Mesothelial cell of epicardium (in vitro differentiated cells): ENCODE measurements around the gene DOHH. TPM values are rescaled to one million over a fixed set of nuclear protein-coding genes. Genes with fewer than 3 reads are reported as not detected.
A peak's percentile ranks its signal among the peaks of the same experiment; 100 is the strongest.
"Not testable (repeated sequence)": the region's sequence is repeated elsewhere in the genome, so short reads cannot be mapped to it uniquely, and the experiment has no call there.

Experiments
- DNase-seq, 2 experiments: peaks; one replicate each; pipeline ENCODE4 v3.0.0; 2021; ENCODE audit warnings: low spot score in 2 of 2; ENCODE audit not compliant: unreplicated experiment in 2 of 2
- H3K27ac Mint-ChIP-seq: 2 replicates; pipeline ENCODE4 v1.8.0; 2021; ENCODE audit warnings: mixed read lengths
- H3K27me3 Mint-ChIP-seq: 2 replicates; pipeline ENCODE4 v1.8.0; 2021; ENCODE audit warnings: low read depth, mixed read lengths
- H3K36me3 Mint-ChIP-seq: 2 replicates; pipeline ENCODE4 v1.8.0; 2021; ENCODE audit warnings: mixed read lengths
- H3K4me1 Mint-ChIP-seq: 2 replicates; pipeline ENCODE4 v1.8.0; 2021; ENCODE audit warnings: mixed read lengths
- H3K4me3 Mint-ChIP-seq: 2 replicates; pipeline ENCODE4 v1.8.0; 2021; ENCODE audit warnings: mild to moderate bottlenecking, moderate library complexity, mixed read lengths
- H3K9me3 Mint-ChIP-seq: 2 replicates; pipeline ENCODE4 v1.8.0; 2021; ENCODE audit warnings: mixed read lengths
- total RNA-seq: library from RNA; stranded (reverse); gene quantifications from 3 replicates; pipeline ENCODE4 v1.2.1, GENCODE V29; 2021
- TF ChIP-seq, protein P1 (sequence below): fragments of 200-600 bp; sonication (generic); IDR thresholded peaks from one replicate; pipeline ENCODE4 v1.5.0; 2021; ENCODE audit warnings: antibody characterized with exemption; ENCODE audit not compliant: unreplicated experiment

The DOHH gene
- total RNA-seq, 1 donor from 2014 or later = 8.5 TPM

DNA sequence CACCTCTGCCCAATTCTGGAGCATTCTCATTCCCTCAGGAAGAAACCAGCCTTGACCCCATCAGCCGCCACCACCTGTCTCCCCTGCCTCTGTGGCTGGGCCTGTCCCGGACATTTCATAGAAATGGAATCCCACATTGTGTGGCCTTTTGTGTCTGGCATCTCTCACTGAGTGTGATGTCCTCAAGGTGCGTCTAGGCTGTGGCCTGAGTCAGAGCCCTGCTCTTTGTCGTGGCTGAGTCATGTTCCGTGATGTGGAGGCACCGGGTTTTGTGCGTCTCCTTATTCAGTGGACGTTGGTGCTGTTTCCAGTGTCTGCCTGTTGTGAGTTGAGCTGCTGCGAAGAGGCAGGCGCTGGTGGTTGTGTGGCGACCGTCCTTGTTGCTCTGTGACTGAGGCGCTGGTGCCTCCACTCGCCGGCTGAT lies 9.1 kb upstream of the DOHH start:
- H3K27ac Mint-ChIP-seq = no peak overlapping the region

DNA sequence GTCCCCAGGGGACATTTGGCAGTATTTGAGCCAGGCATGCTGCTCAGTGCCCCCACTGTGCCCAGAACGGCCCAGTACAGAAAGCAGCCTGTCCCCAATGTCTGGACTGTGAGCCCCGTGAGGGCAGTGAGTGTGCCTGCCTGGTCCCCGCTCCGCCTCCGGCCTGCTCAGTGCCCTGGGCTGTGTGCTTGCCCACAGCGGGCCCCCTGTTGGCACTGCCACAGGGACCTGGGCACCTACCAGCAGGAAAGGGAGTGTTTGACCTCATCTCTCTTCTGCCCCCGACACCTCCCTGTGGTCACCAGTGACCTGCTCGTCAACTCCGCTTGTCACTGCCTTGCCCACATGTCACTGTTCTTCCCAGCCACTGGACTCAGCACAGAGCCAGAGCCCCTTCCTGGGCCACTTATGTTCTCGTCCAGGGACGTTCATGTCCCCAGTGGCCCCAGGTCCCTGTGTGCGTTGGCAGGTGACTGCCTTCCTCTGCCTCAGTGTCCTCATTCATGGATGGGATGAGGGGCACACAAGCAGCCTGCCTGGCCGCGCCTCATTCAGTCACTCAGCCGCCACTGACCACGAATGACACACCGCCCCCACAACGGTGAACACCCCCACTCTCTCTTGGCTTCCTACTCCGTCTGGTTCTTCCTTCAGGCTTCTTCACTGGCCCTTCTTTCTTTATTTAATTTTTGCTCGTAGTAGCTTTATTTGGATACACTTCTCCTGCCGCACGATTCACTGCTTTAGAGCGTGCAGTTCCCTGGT lies 8.5 kb upstream of the DOHH start:
- TF ChIP-seq, protein P1, sequence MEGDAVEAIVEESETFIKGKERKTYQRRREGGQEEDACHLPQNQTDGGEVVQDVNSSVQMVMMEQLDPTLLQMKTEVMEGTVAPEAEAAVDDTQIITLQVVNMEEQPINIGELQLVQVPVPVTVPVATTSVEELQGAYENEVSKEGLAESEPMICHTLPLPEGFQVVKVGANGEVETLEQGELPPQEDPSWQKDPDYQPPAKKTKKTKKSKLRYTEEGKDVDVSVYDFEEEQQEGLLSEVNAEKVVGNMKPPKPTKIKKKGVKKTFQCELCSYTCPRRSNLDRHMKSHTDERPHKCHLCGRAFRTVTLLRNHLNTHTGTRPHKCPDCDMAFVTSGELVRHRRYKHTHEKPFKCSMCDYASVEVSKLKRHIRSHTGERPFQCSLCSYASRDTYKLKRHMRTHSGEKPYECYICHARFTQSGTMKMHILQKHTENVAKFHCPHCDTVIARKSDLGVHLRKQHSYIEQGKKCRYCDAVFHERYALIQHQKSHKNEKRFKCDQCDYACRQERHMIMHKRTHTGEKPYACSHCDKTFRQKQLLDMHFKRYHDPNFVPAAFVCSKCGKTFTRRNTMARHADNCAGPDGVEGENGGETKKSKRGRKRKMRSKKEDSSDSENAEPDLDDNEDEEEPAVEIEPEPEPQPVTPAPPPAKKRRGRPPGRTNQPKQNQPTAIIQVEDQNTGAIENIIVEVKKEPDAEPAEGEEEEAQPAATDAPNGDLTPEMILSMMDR = no peak
- no peak for DNase-seq
- Mint-ChIP-seq H3K27ac (no peak overlapping the region), H3K27me3 (no peaks in the 10 kb centered on the region), H3K36me3 (peaks cover 6% of the 10 kb centered on the region), H3K9me3 (no peaks in the 10 kb centered on the region), H3K4me1 (peaks cover 28% of the 10 kb centered on the region), H3K4me3 (peak overlapping the region; percentile 92)

More for the DNA sequence above, 9.1 kb upstream of the DOHH start:
- peak overlapping the region; percentile 36 for H3K4me3 Mint-ChIP-seq
- H3K27me3 Mint-ChIP-seq = no peaks in the 10 kb centered on the region
- no peak for DNase-seq
- TF ChIP-seq, protein P1 = no peak
- peaks cover 28% of the 10 kb centered on the region for H3K4me1 Mint-ChIP-seq
- H3K36me3 Mint-ChIP-seq = peaks cover 6% of the 10 kb centered on the region
- H3K9me3 Mint-ChIP-seq = no peaks in the 10 kb centered on the region

DNA sequence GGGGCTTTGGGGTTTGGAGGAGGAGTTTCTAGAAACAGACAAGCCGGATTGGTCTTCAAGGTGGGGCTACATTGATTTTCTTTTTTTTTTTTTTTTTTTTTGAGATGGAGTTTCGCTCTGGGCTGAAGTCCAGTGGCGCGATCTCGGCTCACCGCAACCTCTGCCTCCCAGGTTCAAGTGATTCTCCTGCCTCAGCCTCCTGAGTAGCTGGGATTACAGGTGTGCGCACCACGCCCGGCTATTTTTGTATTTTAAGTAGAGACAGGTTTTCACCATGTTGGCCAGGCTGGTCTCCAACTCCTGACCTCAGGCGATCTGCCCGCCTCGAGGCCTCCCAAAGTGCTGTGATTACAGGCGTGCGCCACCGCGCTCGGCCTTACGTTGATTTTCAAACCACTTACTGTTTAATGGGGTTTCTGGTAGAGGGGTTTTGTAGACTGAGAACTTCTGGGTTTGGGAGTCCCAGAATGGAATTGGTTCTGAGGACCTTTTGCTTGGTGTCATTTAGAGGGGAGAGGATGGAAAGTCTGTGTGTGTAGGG lies 7.7 kb upstream of the DOHH start:
- H3K27me3 Mint-ChIP-seq, H3K9me3 Mint-ChIP-seq, H3K36me3 Mint-ChIP-seq, DNase-seq: not testable (repeated sequence)
- Mint-ChIP-seq H3K27ac (peak overlapping the region; percentile 34), H3K4me1 (peaks cover 28% of the 10 kb centered on the region), H3K4me3 (peak overlapping the region; percentile 92)

DNA sequence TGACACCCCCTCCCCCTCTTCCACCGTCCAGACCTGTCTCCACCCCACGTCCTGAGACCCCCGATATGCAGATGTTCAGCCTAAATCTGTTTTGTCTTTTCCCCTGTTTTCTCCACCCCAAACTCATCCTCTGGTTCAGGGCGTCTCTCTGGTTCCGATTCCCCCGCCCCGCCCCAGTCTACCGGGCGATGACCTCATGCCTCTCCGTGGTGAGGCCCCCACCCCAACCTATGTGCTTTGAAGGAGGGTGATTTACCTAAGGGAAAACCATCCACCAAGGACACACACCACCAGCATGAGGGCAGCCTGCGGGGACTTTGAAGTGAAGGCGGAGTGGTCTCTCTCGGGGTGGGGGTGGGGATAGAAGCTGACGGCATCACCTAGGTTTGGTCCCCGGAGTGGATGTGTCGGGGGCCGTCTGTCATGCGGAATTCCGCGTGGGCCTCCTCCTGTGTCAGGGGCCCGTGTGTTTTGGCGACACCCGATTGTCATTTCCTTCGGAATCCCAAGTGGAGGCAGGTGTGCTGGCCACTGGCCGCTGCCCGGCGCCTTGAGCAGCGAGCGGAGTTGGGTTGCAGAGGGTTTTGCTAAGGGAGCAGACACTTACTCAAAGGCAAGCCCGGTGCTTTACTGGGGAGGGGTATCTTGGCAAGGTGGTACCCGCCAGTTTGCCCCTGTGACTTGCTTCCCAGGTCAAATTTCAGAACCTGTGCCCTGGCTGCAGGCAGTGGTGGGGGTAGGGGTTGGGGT lies 7.1 kb upstream of the DOHH start:
- no peaks in the 10 kb centered on the region for H3K27me3 Mint-ChIP-seq
- H3K4me1 Mint-ChIP-seq = peaks cover 28% of the 10 kb centered on the region
- peak overlapping the region; percentile 92 for H3K4me3 Mint-ChIP-seq
- peak in 1 of 2 experiments; percentile 48 for DNase-seq
- no peaks in the 10 kb centered on the region for H3K9me3 Mint-ChIP-seq
- TF ChIP-seq, protein P1 = no peak
- peak overlapping the region; percentile 91 for H3K27ac Mint-ChIP-seq
- peaks cover 6% of the 10 kb centered on the region for H3K36me3 Mint-ChIP-seq

DNA sequence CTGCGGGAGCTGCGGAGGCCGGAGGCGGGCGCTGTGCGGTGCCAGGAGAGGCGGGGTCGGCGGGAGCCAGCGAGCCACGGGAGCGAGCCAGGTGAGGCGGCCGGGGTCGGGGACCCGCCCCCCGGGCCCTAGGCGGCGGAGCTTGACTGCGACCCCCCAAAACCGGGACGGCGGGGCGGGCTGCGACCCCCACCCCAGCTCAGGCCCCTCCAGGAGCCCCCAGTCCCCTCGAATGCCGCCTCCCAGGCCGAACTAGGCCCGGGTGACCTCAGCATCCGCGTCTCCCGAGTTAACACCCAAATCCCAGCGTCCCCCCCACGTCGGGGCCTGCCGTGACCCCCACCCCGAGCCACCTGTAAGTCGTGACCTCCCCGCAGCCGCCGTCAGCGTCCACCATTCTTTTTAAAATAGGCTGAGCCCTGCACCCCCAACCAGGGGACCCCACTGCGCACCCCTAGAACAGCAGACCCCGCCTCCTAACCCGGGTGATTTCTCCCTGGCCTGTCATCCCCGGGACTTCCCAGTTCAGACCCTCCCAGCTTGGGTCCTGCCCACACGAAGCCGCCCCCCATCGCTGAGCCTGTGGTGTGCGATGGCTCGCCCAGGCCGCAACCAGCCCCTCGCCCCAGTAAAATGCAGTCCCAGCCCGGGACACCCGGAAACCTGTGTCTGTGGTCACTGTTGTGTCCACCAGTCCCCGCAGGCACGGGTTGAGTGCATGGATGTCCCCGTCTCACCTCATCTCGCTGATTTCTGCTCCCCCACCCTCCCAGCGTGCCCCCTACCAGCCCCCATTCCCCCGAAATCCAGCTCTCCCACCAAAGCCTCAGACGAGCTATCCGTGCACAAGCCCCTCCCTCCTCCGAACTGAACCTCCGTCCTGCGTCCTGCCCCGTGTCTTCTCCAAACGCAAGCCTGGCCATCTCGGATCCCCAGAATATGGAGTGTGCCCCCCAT lies 6.2 kb upstream of the DOHH start:
- Mint-ChIP-seq H3K4me1 (peaks cover 28% of the 10 kb centered on the region), H3K36me3 (peaks cover 6% of the 10 kb centered on the region), H3K4me3 (peak overlapping the region; percentile 92), H3K9me3 (no peaks in the 10 kb centered on the region), H3K27me3 (no peaks in the 10 kb centered on the region), H3K27ac (peak overlapping the region; percentile 91)
- DNase-seq = peak in 1 of 2 experiments; percentile 44
- TF ChIP-seq, protein P1 = no peak
